GM12878 (cell line): ENCODE measurements around the gene CHRM5. TPM values are rescaled to one million over a fixed set of nuclear protein-coding genes. Genes with fewer than 3 reads are reported as not detected.
A peak's percentile ranks its signal among the peaks of the same experiment; 100 is the strongest.

Experiments
- EP300 ChIP-seq, 2 experiments: fragments of 150-350 bp in 1 of 2; IDR thresholded peaks; 2 replicates each; pipeline ENCODE4 v1.6.1; 2011 to 2012; ENCODE audit warnings: low read depth in 2 of 2, low read length in 2 of 2, borderline replicate concordance in 1 of 2, improper control_type of control experiment in 1 of 2, inconsistent platforms in 1 of 2; ENCODE audit not compliant: control insufficient read depth in 1 of 2
- ETV6 ChIP-seq, 2 experiments: fragments of 450-650 bp in 1 of 2; IDR thresholded peaks in 1 of 2; conservative IDR thresholded peaks in 1 of 2; 2 replicates each; pipeline ENCODE4 v1.6.1; 2014; ENCODE audit warnings: antibody characterized with exemption in 1 of 2, borderline replicate concordance in 1 of 2, low read depth in 1 of 2, mild to moderate bottlenecking in 1 of 2, moderate library complexity in 1 of 2
- JUNB ChIP-seq: IDR thresholded peaks from 2 replicates; pipeline ENCODE4 v1.6.1; 2016; ENCODE audit warnings: antibody characterized with exemption, mild to moderate bottlenecking
- MYB ChIP-seq: fragments of 150-350 bp; IDR thresholded peaks from 2 replicates; pipeline ENCODE4 v1.6.1; 2014; ENCODE audit warnings: mild to moderate bottlenecking, low read depth, low read length, borderline replicate concordance
- POLR2AphosphoS5 ChIP-seq: IDR thresholded peaks from 2 replicates; pipeline ENCODE4 v1.6.1; 2011; ENCODE audit warnings: mild to moderate bottlenecking, low read length, inconsistent platforms
- SREBF1 ChIP-seq: IDR thresholded peaks from 2 replicates; pipeline ENCODE4 v1.6.1; 2012; ENCODE audit warnings: mild to moderate bottlenecking, low read length
- SUPT20H ChIP-seq: IDR thresholded peaks from 2 replicates; pipeline ENCODE4 v1.6.1; 2011; ENCODE audit warnings: low read depth, mild to moderate bottlenecking, low read length, moderate library complexity, borderline replicate concordance; ENCODE audit not compliant: control insufficient read depth
- YY1 ChIP-seq: IDR thresholded peaks from 2 replicates; pipeline ENCODE4 v1.6.1; 2011; ENCODE audit warnings: low read depth, mild to moderate bottlenecking, low read length
- polyA plus RNA-seq, 11 experiments: library from polyadenylated mRNA; depleted of rRNA in 4 of 11; unstranded in 6 of 11; stranded (reverse) in 5 of 11; fragments of >200 nt; fragmentation: Nextera tagmentation in 4 of 11; fragmentation: Illumina TruSeq in 1 of 11; extraction: Ambion mirVana in 4 of 11; extraction: Trizol in 1 of 11; gene quantifications; 1 replicate in 1 of 11; 2 replicates in 10 of 11; pipeline versions ENCODE4 v1.2.1 to v1.2.3, GENCODE V29; 2011 to 2016; ENCODE audit warnings: inconsistent platforms in 2 of 11, missing spikeins in 2 of 11, low read depth in 1 of 11
- total RNA-seq, 4 experiments: library from RNA; depleted of rRNA in 3 of 4; stranded (reverse); fragments of >200 nt in 3 of 4; fragmentation: Illumina TruSeq in 1 of 4; extraction: Trizol in 1 of 4; gene quantifications; 2 replicates each; pipeline versions ENCODE4 v1.2.1 to v1.2.3, GENCODE V29; 2013 to 2021
- TF ChIP-seq, protein P1 (sequence below): IDR thresholded peaks from 2 replicates; pipeline ENCODE4 v1.6.1; 2012; ENCODE audit warnings: mild to moderate bottlenecking, low read depth, low read length
- TF ChIP-seq, protein P2 (sequence below): fragments of 450-650 bp; IDR thresholded peaks from 2 replicates; pipeline ENCODE4 v1.6.1; 2017; ENCODE audit warnings: mild to moderate bottlenecking, moderate library complexity
- TF ChIP-seq, protein P3 (sequence below): IDR thresholded peaks from 2 replicates; pipeline ENCODE4 v1.6.1; 2011; ENCODE audit warnings: borderline replicate concordance, low read depth, mild to moderate bottlenecking, moderate library complexity, low read length; ENCODE audit not compliant: insufficient read depth, poor library complexity, severe bottlenecking
- TF ChIP-seq, protein P4 (sequence below): IDR thresholded peaks from 2 replicates; pipeline ENCODE4 v1.6.1; 2012; ENCODE audit warnings: low read depth, low read length, improper control_type of control experiment
- TF ChIP-seq, protein P5 (sequence below): fragments of 450-650 bp; conservative IDR thresholded peaks from 2 replicates; pipeline ENCODE4 v1.6.1; 2017; ENCODE audit warnings: mild to moderate bottlenecking, moderate library complexity
- TF ChIP-seq, protein P6 (sequence below): fragments of 450-650 bp; IDR thresholded peaks from 2 replicates; pipeline ENCODE4 v1.6.1; 2017; ENCODE audit warnings: borderline replicate concordance

Gene CHRM5
- total and polyA plus RNA-seq, 10 of the 15 experiments (the other 5 are each of a cell fraction or from before 2014, with no cell fraction given) = 0.01 to 0.10 (median 0.04) TPM; not detected in 6

DNA sequence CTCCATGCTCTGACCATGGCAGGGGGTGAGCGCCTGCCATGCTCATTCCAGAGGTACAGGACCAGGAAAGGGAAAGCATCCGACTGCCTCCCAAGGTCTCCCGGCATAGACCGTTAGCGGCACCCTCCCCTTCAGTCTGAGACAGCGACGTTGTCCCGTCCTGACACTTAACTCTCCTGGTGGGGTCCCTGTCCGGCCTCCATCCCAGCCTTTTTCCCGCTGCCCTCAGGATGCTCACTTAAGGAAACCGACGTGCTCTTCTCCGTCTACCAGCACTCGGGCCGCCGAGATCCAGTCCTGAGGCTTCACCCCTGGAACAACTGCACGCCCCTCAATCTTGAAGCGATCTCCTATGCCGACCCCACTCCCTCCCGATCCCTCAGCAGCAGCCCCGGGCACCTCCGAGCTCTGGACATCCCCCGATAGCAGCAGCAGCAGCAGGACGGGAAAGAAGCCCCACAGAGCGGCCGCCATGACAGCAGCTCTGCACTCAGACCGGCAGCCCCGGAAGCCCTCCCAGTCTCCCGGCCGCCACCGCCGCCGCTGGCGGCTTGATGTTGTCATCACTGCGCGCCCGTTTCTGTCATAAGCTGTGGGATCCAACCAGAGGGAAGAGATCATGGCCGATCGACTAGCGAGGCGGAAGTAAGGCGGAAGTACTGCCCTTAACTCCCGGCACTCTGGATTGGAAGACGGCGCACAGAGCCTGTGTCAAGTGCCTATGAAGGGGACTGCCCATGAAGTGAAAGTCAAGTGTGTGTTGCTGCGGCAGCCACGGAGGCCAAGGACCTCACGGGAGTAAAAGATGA lies 133.3 kb downstream of the CHRM5 start, which contains the start of the genes EMC7 and PGBD4 (continued):
- TF ChIP-seq, protein P1, sequence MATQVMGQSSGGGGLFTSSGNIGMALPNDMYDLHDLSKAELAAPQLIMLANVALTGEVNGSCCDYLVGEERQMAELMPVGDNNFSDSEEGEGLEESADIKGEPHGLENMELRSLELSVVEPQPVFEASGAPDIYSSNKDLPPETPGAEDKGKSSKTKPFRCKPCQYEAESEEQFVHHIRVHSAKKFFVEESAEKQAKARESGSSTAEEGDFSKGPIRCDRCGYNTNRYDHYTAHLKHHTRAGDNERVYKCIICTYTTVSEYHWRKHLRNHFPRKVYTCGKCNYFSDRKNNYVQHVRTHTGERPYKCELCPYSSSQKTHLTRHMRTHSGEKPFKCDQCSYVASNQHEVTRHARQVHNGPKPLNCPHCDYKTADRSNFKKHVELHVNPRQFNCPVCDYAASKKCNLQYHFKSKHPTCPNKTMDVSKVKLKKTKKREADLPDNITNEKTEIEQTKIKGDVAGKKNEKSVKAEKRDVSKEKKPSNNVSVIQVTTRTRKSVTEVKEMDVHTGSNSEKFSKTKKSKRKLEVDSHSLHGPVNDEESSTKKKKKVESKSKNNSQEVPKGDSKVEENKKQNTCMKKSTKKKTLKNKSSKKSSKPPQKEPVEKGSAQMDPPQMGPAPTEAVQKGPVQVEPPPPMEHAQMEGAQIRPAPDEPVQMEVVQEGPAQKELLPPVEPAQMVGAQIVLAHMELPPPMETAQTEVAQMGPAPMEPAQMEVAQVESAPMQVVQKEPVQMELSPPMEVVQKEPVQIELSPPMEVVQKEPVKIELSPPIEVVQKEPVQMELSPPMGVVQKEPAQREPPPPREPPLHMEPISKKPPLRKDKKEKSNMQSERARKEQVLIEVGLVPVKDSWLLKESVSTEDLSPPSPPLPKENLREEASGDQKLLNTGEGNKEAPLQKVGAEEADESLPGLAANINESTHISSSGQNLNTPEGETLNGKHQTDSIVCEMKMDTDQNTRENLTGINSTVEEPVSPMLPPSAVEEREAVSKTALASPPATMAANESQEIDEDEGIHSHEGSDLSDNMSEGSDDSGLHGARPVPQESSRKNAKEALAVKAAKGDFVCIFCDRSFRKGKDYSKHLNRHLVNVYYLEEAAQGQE = no peak
- TF ChIP-seq JUNB = no peak
- TF ChIP-seq, protein P2, sequence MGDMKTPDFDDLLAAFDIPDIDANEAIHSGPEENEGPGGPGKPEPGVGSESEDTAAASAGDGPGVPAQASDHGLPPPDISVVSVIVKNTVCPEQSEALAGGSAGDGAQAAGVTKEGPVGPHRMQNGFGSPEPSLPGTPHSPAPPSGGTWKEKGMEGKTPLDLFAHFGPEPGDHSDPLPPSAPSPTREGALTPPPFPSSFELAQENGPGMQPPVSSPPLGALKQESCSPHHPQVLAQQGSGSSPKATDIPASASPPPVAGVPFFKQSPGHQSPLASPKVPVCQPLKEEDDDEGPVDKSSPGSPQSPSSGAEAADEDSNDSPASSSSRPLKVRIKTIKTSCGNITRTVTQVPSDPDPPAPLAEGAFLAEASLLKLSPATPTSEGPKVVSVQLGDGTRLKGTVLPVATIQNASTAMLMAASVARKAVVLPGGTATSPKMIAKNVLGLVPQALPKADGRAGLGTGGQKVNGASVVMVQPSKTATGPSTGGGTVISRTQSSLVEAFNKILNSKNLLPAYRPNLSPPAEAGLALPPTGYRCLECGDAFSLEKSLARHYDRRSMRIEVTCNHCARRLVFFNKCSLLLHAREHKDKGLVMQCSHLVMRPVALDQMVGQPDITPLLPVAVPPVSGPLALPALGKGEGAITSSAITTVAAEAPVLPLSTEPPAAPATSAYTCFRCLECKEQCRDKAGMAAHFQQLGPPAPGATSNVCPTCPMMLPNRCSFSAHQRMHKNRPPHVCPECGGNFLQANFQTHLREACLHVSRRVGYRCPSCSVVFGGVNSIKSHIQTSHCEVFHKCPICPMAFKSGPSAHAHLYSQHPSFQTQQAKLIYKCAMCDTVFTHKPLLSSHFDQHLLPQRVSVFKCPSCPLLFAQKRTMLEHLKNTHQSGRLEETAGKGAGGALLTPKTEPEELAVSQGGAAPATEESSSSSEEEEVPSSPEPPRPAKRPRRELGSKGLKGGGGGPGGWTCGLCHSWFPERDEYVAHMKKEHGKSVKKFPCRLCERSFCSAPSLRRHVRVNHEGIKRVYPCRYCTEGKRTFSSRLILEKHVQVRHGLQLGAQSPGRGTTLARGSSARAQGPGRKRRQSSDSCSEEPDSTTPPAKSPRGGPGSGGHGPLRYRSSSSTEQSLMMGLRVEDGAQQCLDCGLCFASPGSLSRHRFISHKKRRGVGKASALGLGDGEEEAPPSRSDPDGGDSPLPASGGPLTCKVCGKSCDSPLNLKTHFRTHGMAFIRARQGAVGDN = peak; percentile 19; the same call in 1 of the 2 replicates
- peak; percentile 99 for TF ChIP-seq YY1
- TF ChIP-seq SREBF1 = no peak; the same call in none of the 2 replicates
- peak in 1 of 2 experiments; percentile 10; a peak in 1 of 4 replicates for TF ChIP-seq EP300 (IDR thresholded peaks at IDR 0.05; ENCODE audit: borderline replicate concordance in 1 of 2, control insufficient read depth in 1 of 2, low read depth in 2 of 2, low read length in 2 of 2)
- peak; percentile 97 for TF ChIP-seq POLR2AphosphoS5
- no peak for TF ChIP-seq SUPT20H
- TF ChIP-seq, protein P3, sequence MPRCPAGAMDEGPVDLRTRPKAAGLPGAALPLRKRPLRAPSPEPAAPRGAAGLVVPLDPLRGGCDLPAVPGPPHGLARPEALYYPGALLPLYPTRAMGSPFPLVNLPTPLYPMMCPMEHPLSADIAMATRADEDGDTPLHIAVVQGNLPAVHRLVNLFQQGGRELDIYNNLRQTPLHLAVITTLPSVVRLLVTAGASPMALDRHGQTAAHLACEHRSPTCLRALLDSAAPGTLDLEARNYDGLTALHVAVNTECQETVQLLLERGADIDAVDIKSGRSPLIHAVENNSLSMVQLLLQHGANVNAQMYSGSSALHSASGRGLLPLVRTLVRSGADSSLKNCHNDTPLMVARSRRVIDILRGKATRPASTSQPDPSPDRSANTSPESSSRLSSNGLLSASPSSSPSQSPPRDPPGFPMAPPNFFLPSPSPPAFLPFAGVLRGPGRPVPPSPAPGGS = peak; percentile 10
- TF ChIP-seq, protein P4, sequence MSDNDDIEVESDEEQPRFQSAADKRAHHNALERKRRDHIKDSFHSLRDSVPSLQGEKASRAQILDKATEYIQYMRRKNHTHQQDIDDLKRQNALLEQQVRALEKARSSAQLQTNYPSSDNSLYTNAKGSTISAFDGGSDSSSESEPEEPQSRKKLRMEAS = peak; percentile 71
- TF ChIP-seq, protein P5, sequence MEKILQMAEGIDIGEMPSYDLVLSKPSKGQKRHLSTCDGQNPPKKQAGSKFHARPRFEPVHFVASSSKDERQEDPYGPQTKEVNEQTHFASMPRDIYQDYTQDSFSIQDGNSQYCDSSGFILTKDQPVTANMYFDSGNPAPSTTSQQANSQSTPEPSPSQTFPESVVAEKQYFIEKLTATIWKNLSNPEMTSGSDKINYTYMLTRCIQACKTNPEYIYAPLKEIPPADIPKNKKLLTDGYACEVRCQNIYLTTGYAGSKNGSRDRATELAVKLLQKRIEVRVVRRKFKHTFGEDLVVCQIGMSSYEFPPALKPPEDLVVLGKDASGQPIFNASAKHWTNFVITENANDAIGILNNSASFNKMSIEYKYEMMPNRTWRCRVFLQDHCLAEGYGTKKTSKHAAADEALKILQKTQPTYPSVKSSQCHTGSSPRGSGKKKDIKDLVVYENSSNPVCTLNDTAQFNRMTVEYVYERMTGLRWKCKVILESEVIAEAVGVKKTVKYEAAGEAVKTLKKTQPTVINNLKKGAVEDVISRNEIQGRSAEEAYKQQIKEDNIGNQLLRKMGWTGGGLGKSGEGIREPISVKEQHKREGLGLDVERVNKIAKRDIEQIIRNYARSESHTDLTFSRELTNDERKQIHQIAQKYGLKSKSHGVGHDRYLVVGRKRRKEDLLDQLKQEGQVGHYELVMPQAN = no peak
- TF ChIP-seq MYB = no peak
- TF ChIP-seq, protein P6, sequence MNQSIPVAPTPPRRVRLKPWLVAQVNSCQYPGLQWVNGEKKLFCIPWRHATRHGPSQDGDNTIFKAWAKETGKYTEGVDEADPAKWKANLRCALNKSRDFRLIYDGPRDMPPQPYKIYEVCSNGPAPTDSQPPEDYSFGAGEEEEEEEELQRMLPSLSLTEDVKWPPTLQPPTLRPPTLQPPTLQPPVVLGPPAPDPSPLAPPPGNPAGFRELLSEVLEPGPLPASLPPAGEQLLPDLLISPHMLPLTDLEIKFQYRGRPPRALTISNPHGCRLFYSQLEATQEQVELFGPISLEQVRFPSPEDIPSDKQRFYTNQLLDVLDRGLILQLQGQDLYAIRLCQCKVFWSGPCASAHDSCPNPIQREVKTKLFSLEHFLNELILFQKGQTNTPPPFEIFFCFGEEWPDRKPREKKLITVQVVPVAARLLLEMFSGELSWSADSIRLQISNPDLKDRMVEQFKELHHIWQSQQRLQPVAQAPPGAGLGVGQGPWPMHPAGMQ = no peak
- peak; percentile 98 to 99 for TF ChIP-seq ETV6 (conservative IDR thresholded peaks at IDR 0.05 in 1 of 2, IDR thresholded peaks at IDR 0.05 in 1 of 2; ENCODE audit: borderline replicate concordance in 1 of 2, low read depth in 1 of 2)
